H1 (cell line): ENCODE data around the gene GNAQ. TPM values are rescaled to one million over a fixed set of nuclear protein-coding genes. Genes with fewer than 3 reads are reported as not detected.

Experiments used
- CBX8 ChIP-seq: fragments of 300-800, 300-1000 bp; sonication (generic); IDR thresholded peaks from 2 replicates; pipeline ENCODE4 v1.7.1; 2016; ENCODE audit warnings: low read depth, low read length, borderline replicate concordance
- polyA plus RNA-seq, 7 experiments: library from polyadenylated mRNA; depleted of rRNA in 3 of 7; stranded (reverse) in 5 of 7; unstranded in 2 of 7; fragments of >200 nt in 5 of 7; fragments of 200-250 nt in 2 of 7; gene quantifications; 1 replicate in 5 of 7; 2 replicates in 1 of 7; 4 replicates in 1 of 7; pipeline versions ENCODE4 v1.2.1 to v1.2.3, GENCODE V29; 2011 to 2013; ENCODE audit warnings: missing spikeins in 2 of 7, mixed read lengths in 2 of 7
- total RNA-seq: library from RNA; stranded (reverse); fragmentation: NEBNext Ultra II Directional; extraction: Animal tissue kit (Norgen Biotek cat#: 25700); gene quantifications from 2 replicates; pipeline ENCODE4 v1.2.1, GENCODE V29; 2021

The GNAQ gene
- total and polyA plus RNA-seq, 2 of the 8 experiments (the other 6 are each of a cell fraction or from before 2014, with no cell fraction given): 22.8 to 63.8 TPM

DNA sequence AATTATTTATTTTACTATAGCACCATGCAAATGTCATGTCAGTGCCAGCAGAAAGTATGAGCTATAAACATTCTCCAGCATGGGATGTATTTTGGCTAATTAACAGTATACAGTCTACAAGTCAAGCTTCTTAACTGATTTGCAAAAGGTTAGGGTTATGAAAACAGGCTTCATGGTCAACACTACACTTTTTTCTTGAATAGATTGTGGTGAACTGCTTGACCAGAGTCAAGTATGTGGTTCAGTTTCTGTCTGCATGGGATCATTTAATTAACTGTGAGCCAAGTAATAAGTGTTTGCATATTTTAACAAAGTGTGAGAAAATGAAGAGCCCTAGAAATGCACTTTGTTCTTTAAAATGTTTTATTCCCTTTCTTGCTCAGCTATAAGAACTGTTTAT, 14.5 kb upstream of the GNAQ start (continued):
- TF ChIP-seq CBX8: no peak
